GM23338 (cell line): ENCODE data around the gene PLCL1. TPM values are rescaled to one million over a fixed set of nuclear protein-coding genes. Genes with fewer than 3 reads are reported as not detected.

ENCODE experiments used
- ATAC-seq: fragments of 200-7000 bp; cut with Tn5 transposase; 3 replicates; pipeline ENCODE4 v1.9.1; 2020
- DNase-seq: peaks from one replicate; pipeline ENCODE4 v3.0.0-alpha.2; 2015; ENCODE audit warnings: low spot score
- H2AFZ ChIP-seq: fragments of 200-600 bp; sonication (generic); 2 replicates; pipeline ENCODE4 v1.8.0; 2016; ENCODE audit warnings: antibody characterized with exemption, mild to moderate bottlenecking, moderate library complexity
- H3F3A ChIP-seq: fragments of 200-600 bp; sonication (generic); replicated peaks from 2 replicates; pipeline ENCODE4 v1.8.0; 2017; ENCODE audit warnings: antibody characterized with exemption, mixed run types, low read depth
- H3K27ac ChIP-seq: fragments of 200-600 bp; sonication (generic); 2 replicates; pipeline ENCODE4 v1.6.1; 2016; ENCODE audit warnings: low read depth
- H3K27me3 ChIP-seq: fragments of 200-600 bp; sonication (generic); 2 replicates; pipeline ENCODE4 v1.8.0; 2016; ENCODE audit warnings: mild to moderate bottlenecking, mixed run types, moderate library complexity; ENCODE audit not compliant: insufficient read depth
- H3K36me3 ChIP-seq: fragments of 200-600 bp; sonication (generic); 2 replicates; pipeline ENCODE4 v1.8.0; 2016; ENCODE audit warnings: mild to moderate bottlenecking; ENCODE audit not compliant: insufficient read depth
- H3K4me1 ChIP-seq: fragments of 200-600 bp; sonication (generic); 2 replicates; pipeline ENCODE4 v1.8.0; 2016; ENCODE audit warnings: mild to moderate bottlenecking, moderate library complexity; ENCODE audit not compliant: insufficient read depth
- H3K4me2 ChIP-seq: fragments of 200-600 bp; sonication (generic); 2 replicates; pipeline ENCODE4 v1.7.1; 2017; ENCODE audit warnings: mixed run types
- H3K4me3 ChIP-seq: fragments of 200-600 bp; sonication (generic); 2 replicates; pipeline ENCODE4 v1.6.1; 2016; ENCODE audit warnings: mixed run types
- H3K79me2 ChIP-seq: fragments of 200-600 bp; sonication (generic); replicated peaks from 2 replicates; pipeline ENCODE4 v1.8.0; 2017; ENCODE audit warnings: mild to moderate bottlenecking; ENCODE audit not compliant: insufficient read depth
- H3K9me2 ChIP-seq: fragments of 200-600 bp; sonication (generic); 2 replicates; pipeline ENCODE4 v1.8.0; 2017; ENCODE audit not compliant: insufficient read depth
- H4K20me1 ChIP-seq: fragments of 200-600 bp; sonication (generic); replicated peaks from 2 replicates; pipeline ENCODE4 v1.8.0; 2017; ENCODE audit warnings: mild to moderate bottlenecking; ENCODE audit not compliant: insufficient read depth
- H3K27ac Mint-ChIP-seq: 2 replicates; pipeline ENCODE4 v1.8.0; 2020; ENCODE audit warnings: inconsistent platforms, mild to moderate bottlenecking, moderate library complexity, mixed read lengths
- H3K27me3 Mint-ChIP-seq: 3 replicates; pipeline ENCODE4 v1.8.0; 2022; ENCODE audit warnings: low read depth, mild to moderate bottlenecking, moderate library complexity, mixed read lengths, inconsistent platforms; ENCODE audit not compliant: insufficient read depth, poor library complexity
- H3K36me3 Mint-ChIP-seq: 3 replicates; pipeline ENCODE4 v1.8.0; 2021; ENCODE audit warnings: low read depth, mild to moderate bottlenecking, inconsistent platforms, moderate library complexity, mixed read lengths
- H3K4me1 Mint-ChIP-seq: 3 replicates; pipeline ENCODE4 v1.8.0; 2020; ENCODE audit warnings: mild to moderate bottlenecking, inconsistent platforms, mixed read lengths
- H3K4me3 Mint-ChIP-seq: 3 replicates; pipeline ENCODE4 v1.8.0; 2021; ENCODE audit warnings: moderate library complexity, mild to moderate bottlenecking, inconsistent platforms, mixed read lengths
- H3K9me3 Mint-ChIP-seq: 3 replicates; pipeline ENCODE4 v1.8.0; 2020; ENCODE audit warnings: moderate library complexity, mild to moderate bottlenecking, inconsistent platforms, mixed read lengths
- JUNB ChIP-seq: IDR thresholded peaks from one replicate; pipeline ENCODE4 v1.6.1; 2016; ENCODE audit warnings: antibody characterized with exemption; ENCODE audit not compliant: unreplicated experiment
- POLR2AphosphoS5 ChIP-seq: IDR thresholded peaks from 2 replicates; pipeline ENCODE4 v1.6.1; 2016; ENCODE audit warnings: antibody characterized with exemption, low read depth
- polyA plus RNA-seq: library from polyadenylated mRNA; unstranded; fragments of >200 nt; fragmentation: Nextera tagmentation; extraction: Ambion mirVana; gene quantifications from 2 replicates; pipeline ENCODE4 v1.2.1, GENCODE V29; 2016
- total RNA-seq: library from RNA; depleted of rRNA; stranded (reverse); fragments of >200 nt; shearing (Covaris generic); gene quantifications from 2 replicates; pipeline ENCODE4 v1.2.3, GENCODE V29; 2014
- TF ChIP-seq, protein P1 (sequence below): fragments of 250-450 bp; sonication (Bioruptor Pico); IDR thresholded peaks from 2 replicates; pipeline ENCODE4 v1.5.0; 2020; ENCODE audit warnings: mild to moderate bottlenecking, moderate library complexity

The PLCL1 gene
- total and polyA plus RNA-seq, 2 experiments from 2014 or later: not detected

- Mint-ChIP-seq H3K4me3 (no peak overlapping the region), H3K4me1 (peaks cover 27% of the 10 kb centered on the region), H3K36me3 (no peaks in the 10 kb centered on the region), H3K27me3 (no peaks in the 10 kb centered on the region), H3K9me3 (no peaks in the 10 kb centered on the region), H3K27ac (no peak overlapping the region; the same call in 1 of the 2 replicates)
- TF ChIP-seq, protein P1, sequence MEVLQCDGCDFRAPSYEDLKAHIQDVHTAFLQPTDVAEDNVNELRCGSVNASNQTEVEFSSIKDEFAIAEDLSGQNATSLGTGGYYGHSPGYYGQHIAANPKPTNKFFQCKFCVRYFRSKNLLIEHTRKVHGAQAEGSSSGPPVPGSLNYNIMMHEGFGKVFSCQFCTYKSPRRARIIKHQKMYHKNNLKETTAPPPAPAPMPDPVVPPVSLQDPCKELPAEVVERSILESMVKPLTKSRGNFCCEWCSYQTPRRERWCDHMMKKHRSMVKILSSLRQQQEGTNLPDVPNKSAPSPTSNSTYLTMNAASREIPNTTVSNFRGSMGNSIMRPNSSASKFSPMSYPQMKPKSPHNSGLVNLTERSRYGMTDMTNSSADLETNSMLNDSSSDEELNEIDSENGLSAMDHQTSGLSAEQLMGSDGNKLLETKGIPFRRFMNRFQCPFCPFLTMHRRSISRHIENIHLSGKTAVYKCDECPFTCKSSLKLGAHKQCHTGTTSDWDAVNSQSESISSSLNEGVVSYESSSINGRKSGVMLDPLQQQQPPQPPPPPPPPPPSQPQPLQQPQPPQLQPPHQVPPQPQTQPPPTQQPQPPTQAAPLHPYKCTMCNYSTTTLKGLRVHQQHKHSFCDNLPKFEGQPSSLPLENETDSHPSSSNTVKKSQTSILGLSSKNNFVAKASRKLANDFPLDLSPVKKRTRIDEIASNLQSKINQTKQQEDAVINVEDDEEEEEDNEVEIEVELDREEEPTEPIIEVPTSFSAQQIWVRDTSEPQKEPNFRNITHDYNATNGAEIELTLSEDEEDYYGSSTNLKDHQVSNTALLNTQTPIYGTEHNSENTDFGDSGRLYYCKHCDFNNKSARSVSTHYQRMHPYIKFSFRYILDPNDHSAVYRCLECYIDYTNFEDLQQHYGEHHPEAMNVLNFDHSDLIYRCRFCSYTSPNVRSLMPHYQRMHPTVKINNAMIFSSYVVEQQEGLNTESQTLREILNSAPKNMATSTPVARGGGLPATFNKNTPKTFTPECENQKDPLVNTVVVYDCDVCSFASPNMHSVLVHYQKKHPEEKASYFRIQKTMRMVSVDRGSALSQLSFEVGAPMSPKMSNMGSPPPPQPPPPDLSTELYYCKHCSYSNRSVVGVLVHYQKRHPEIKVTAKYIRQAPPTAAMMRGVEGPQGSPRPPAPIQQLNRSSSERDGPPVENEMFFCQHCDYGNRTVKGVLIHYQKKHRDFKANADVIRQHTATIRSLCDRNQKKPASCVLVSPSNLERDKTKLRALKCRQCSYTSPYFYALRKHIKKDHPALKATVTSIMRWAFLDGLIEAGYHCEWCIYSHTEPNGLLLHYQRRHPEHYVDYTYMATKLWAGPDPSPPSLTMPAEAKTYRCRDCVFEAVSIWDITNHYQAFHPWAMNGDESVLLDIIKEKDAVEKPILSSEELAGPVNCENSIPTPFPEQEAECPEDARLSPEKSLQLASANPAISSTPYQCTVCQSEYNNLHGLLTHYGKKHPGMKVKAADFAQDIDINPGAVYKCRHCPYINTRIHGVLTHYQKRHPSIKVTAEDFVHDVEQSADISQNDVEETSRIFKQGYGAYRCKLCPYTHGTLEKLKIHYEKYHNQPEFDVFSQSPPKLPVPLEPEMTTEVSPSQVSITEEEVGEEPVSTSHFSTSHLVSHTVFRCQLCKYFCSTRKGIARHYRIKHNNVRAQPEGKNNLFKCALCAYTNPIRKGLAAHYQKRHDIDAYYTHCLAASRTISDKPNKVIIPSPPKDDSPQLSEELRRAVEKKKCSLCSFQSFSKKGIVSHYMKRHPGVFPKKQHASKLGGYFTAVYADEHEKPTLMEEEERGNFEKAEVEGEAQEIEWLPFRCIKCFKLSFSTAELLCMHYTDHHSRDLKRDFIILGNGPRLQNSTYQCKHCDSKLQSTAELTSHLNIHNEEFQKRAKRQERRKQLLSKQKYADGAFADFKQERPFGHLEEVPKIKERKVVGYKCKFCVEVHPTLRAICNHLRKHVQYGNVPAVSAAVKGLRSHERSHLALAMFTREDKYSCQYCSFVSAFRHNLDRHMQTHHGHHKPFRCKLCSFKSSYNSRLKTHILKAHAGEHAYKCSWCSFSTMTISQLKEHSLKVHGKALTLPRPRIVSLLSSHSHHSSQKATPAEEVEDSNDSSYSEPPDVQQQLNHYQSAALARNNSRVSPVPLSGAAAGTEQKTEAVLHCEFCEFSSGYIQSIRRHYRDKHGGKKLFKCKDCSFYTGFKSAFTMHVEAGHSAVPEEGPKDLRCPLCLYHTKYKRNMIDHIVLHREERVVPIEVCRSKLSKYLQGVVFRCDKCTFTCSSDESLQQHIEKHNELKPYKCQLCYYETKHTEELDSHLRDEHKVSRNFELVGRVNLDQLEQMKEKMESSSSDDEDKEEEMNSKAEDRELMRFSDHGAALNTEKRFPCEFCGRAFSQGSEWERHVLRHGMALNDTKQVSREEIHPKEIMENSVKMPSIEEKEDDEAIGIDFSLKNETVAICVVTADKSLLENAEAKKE (CRISPR knock-in tag): peak; percentile 58
- TF ChIP-seq POLR2AphosphoS5: no peak
- Histone ChIP-seq H3K4me2 (no peak overlapping the region), H3K4me1 (peaks cover 13% of the 10 kb centered on the region), H4K20me1 (no peaks in the 10 kb centered on the region), H3F3A (no peaks in the 10 kb centered on the region), H2AFZ (no peak overlapping the region), H3K36me3 (no peaks in the 10 kb centered on the region), H3K9me2 (no peaks in the 10 kb centered on the region), H3K27me3 (no peaks in the 10 kb centered on the region), H3K79me2 (no peaks in the 10 kb centered on the region), H3K27ac (no peak overlapping the region), H3K4me3 (no peak overlapping the region)
- DNase-seq (peak; percentile 8), ATAC-seq (peak; percentile 62)
Observed at GRCh38 chr2:197946562-197946961, 142.2 kb downstream of the PLCL1 start.

DNA sequence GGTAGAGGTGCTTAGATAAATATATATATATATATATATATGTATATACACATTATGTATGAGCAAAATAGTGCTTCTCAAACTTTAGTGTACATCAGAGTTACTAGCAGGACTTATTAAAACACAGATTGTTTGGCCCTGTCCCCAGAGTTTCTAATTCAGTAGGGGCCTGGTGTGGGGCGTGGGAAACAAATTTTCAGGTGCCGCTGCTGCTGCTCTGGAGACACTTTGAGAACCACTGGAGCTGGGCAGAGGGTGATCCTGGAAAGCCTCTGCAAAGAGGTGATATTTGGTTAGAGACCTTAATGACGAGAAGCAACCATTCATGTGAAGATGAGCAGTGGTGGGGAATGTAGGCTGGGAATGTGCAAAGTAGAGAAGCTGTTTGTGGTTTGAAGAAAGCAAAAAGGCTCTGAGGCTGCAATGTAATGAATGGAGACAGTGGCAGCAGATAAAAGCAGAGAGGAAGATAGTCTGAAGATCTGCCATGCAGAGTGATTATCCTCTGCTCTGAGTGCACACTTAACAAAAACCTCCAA, 142.9 kb downstream of the PLCL1 start:
- Histone ChIP-seq H3K4me1 (peaks cover 13% of the 10 kb centered on the region), H4K20me1 (no peaks in the 10 kb centered on the region), H3K79me2 (no peaks in the 10 kb centered on the region), H3K27me3 (no peaks in the 10 kb centered on the region), H3F3A (no peaks in the 10 kb centered on the region), H2AFZ (no peak overlapping the region), H3K4me2 (no peak overlapping the region), H3K9me2 (no peaks in the 10 kb centered on the region), H3K4me3 (no peak overlapping the region), H3K36me3 (no peaks in the 10 kb centered on the region), H3K27ac (no peak overlapping the region)
- TF ChIP-seq, protein P1 (CRISPR knock-in tag): peak; percentile 81; the same call in 1 of the 2 replicates
- TF ChIP-seq JUNB: no peak
- no peak overlapping the region; the same call in 1 of the 2 replicates for H3K27ac Mint-ChIP-seq
- DNase-seq: peak; percentile 38
- H3K4me1 Mint-ChIP-seq: peaks cover 21% of the 10 kb centered on the region
- no peaks in the 10 kb centered on the region for H3K9me3 Mint-ChIP-seq
- H3K36me3 Mint-ChIP-seq: no peaks in the 10 kb centered on the region
- no peaks in the 10 kb centered on the region for H3K27me3 Mint-ChIP-seq
- H3K4me3 Mint-ChIP-seq: no peak overlapping the region
- ATAC-seq: no peak; the same call in 1 of the 3 replicates
